Tibial artery (tissue), 4 donors: ENCODE data around the gene MAML2.

Experiments used
- DNase-seq, 2 donors: peaks; one replicate each; pipeline ENCODE4 v3.0.0-alpha.2; 2019
- H3K27ac ChIP-seq, 2 donors: fragments of 200-600 bp; sonication (generic) in 1 of 2; 1 replicate in 1 of 2; 2 replicates in 1 of 2; pipeline ENCODE4 v1.5.1; 2018 to 2019; ENCODE audit warnings: mild to moderate bottlenecking in 1 of 2
- H3K27me3 ChIP-seq, 2 donors: fragments of 200-600 bp; sonication (generic) in 1 of 2; one replicate each; pipeline versions ENCODE4 v1.5.1 to v1.6.0; 2016 to 2019
- H3K36me3 ChIP-seq, 3 donors: fragments of 200-600 bp; sonication (generic) in 2 of 3; one replicate each; pipeline ENCODE4 v1.5.1; 2016 to 2019; ENCODE audit warnings: mild to moderate bottlenecking in 2 of 3
- H3K4me1 ChIP-seq, 4 donors: fragments of 200-600 bp; sonication (generic) in 2 of 4; 1 replicate in 3 of 4; 2 replicates in 1 of 4; pipeline ENCODE4 v1.5.1; 2016 to 2019
- H3K4me3 ChIP-seq, 2 donors: fragments of 200-600 bp; sonication (generic) in 1 of 2; 1 replicate in 1 of 2; 2 replicates in 1 of 2; pipeline ENCODE4 v1.5.1; 2018 to 2019; ENCODE audit warnings: mild to moderate bottlenecking in 2 of 2
- H3K9me3 ChIP-seq, 3 donors: fragments of 200-600 bp; sonication (generic) in 1 of 3; one replicate each; pipeline ENCODE4 v1.5.1; 2016 to 2019
- intact Hi-C: fragments of 100-400 bp; cut with DNase I; formaldehyde crosslinking; loops from one replicate; pipeline ENCODE4 v1.15.0; 2023; ENCODE audit warnings: low total_unique reads
- TF ChIP-seq, protein P1 (sequence below), 2 experiments: fragments of 200-600 bp in 1 of 2; fragments of 450-650 bp in 1 of 2; IDR thresholded peaks; one replicate each; pipeline ENCODE4 v1.5.1; 2017 to 2019; ENCODE audit warnings: antibody characterized with exemption in 2 of 2, mild to moderate bottlenecking in 1 of 2, moderate library complexity in 1 of 2

MAML2 gene

DNA sequence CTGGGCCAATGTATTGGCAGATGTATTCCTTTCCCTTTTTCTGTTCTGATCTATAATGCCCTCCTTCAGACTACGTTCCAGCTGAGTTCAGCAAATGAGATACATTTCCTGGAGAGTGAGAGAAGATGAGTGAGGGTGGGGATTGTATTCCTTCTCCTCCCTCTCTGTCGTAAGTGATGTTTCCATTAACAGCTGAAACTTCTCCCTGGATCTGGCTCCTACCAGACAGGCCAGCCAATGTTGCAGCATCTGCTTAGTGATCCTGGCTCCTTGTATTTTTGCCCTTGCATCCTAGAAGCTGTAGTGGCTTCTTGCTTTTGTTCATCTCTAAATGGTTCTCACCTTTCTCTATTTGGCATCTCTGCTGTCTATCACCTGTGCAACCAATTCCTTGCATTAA is 370.9 kb downstream of the MAML2 start:
- Histone ChIP-seq H3K36me3 (no peaks in the 10 kb centered on the region), H3K4me3 (no peak overlapping the region), H3K9me3 (no peaks in the 10 kb centered on the region), H3K27ac (no peak overlapping the region), H3K4me1 (no peaks in the 10 kb centered on the region), H3K27me3 (no peaks in the 10 kb centered on the region)
- no peak for DNase-seq
- TF ChIP-seq, protein P1, sequence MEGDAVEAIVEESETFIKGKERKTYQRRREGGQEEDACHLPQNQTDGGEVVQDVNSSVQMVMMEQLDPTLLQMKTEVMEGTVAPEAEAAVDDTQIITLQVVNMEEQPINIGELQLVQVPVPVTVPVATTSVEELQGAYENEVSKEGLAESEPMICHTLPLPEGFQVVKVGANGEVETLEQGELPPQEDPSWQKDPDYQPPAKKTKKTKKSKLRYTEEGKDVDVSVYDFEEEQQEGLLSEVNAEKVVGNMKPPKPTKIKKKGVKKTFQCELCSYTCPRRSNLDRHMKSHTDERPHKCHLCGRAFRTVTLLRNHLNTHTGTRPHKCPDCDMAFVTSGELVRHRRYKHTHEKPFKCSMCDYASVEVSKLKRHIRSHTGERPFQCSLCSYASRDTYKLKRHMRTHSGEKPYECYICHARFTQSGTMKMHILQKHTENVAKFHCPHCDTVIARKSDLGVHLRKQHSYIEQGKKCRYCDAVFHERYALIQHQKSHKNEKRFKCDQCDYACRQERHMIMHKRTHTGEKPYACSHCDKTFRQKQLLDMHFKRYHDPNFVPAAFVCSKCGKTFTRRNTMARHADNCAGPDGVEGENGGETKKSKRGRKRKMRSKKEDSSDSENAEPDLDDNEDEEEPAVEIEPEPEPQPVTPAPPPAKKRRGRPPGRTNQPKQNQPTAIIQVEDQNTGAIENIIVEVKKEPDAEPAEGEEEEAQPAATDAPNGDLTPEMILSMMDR (IDR thresholded peaks at IDR 0.05), result no peak
- intact Hi-C loops, result no loop called here

DNA sequence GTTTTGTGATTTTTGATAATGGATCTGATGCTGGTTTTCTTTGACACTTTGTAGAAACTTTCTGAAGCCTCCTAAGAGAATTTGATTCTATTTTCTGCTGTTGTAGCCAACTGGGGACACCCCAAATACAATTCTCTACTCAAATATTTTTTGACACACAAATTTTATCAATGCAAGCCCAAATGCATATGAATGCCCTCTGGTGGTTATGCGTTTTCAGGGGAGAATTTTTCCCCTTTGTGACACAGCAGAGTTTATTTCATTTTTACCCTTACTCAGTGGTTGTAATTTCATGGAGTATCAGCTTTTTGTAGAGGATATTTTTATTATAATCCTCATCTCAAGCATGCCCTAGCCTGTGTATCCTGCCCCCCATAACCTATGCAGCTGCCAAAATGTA is 374.4 kb downstream of the MAML2 start:
- no peak overlapping the region for H3K27ac ChIP-seq
- H3K4me1 ChIP-seq, result no peaks in the 10 kb centered on the region
- no peak overlapping the region for H3K4me3 ChIP-seq
- H3K27me3 ChIP-seq, result no peaks in the 10 kb centered on the region
- H3K9me3 ChIP-seq, result no peaks in the 10 kb centered on the region
- H3K36me3 ChIP-seq, result no peaks in the 10 kb centered on the region
- intact Hi-C loops, result no loop called here
- no peak for DNase-seq
- TF ChIP-seq, protein P1 (IDR thresholded peaks at IDR 0.05), result no peak

DNA sequence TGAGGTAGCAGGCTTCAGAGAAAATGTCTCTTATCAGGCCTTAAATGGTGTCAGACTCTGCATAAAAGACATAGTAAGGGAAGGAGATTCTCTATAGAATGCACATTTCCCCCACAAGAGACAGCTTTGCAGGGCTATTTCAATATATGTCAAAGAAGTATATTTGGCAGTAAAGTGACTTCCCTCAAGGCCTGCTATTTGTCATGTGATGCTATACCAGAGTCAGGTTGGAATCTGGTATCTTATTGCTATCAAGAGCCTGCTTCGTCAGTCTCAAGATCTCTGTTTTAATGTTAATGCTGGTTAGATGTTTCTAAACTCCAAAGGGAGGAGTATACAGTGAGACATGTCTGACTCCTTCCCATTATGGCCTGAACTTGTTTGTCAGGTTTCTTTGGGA is 378.7 kb downstream of the MAML2 start:
- H3K27ac ChIP-seq, result no peak overlapping the region
- H3K27me3 ChIP-seq, result no peaks in the 10 kb centered on the region
- DNase-seq, result no peak
- intact Hi-C loops, result no loop called here
- H3K4me3 ChIP-seq, result no peak overlapping the region
- no peaks in the 10 kb centered on the region for H3K36me3 ChIP-seq
- no peaks in the 10 kb centered on the region for H3K4me1 ChIP-seq
- H3K9me3 ChIP-seq, result no peaks in the 10 kb centered on the region
- TF ChIP-seq, protein P1 (IDR thresholded peaks at IDR 0.05), result no peak

DNA sequence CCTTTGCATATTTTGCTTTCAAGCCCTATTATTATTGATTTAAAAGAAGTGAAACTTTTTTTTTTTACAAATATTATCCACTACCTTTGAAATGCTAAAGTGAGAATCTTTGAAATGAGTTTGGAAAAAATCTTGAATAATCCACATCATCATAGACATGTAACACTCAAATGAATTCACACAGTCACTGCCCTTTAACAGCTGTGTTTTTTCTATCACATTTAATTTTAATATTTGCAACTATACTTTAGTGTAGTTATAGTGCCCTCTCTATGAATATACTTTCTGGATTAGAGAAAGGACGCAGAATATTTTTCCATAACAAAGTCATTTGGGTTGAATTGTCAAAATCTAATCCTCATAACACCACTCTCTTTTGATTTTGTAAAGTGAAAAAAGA is 381.2 kb downstream of the MAML2 start:
- Histone ChIP-seq H3K4me1 (no peaks in the 10 kb centered on the region), H3K4me3 (no peak overlapping the region), H3K27me3 (no peaks in the 10 kb centered on the region), H3K27ac (no peak overlapping the region), H3K9me3 (no peaks in the 10 kb centered on the region), H3K36me3 (no peaks in the 10 kb centered on the region)
- DNase-seq, result no peak
- TF ChIP-seq, protein P1 (IDR thresholded peaks at IDR 0.05), result no peak
- intact Hi-C loops, result no loop called here

DNA sequence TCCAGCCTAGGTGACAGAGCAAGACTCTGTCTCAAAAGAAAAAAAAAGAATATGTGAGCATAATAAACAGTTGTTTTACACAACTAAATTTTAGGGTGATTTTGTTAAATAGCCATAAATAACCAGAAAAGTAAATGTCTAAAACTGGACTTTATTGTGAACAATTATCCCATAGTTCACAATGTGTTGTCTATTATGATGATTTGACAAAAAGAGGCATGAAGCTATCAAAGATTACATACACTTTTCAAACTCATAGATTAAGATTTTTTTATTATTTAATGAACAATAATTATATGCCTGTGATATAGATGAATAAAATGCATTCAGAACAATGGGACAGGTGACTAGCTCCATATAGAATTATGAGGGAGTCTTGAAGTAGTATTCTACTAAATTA is 392.1 kb downstream of the MAML2 start:
- H3K9me3 ChIP-seq, result no peaks in the 10 kb centered on the region
- DNase-seq, result no peak
- no peak overlapping the region for H3K27ac ChIP-seq
- intact Hi-C loops, result no loop called here
- no peaks in the 10 kb centered on the region for H3K4me1 ChIP-seq
- H3K36me3 ChIP-seq, result no peaks in the 10 kb centered on the region
- H3K4me3 ChIP-seq, result no peak overlapping the region
- no peaks in the 10 kb centered on the region for H3K27me3 ChIP-seq
- TF ChIP-seq, protein P1 (IDR thresholded peaks at IDR 0.05), result no peak

DNA sequence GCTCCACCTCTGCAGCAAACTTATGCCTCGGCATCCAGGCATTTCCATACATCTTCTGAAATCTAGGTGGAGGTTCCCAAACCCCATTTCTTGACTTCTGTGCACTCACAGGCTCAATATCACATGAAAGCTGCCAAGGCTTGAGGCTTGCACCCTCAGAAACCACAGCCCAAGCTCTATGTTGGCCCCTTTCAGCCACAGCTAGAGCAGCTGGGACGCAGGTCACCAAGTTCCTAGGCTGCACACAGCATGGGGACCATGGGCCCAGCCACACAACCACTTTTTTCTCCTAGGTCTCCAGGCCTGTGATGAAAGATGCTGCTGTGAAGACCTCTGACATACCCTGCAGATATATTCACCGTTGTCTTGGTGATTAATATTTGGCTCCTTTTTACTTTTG is 394.4 kb downstream of the MAML2 start:
- Histone ChIP-seq H3K4me1 (no peaks in the 10 kb centered on the region), H3K27me3 (no peaks in the 10 kb centered on the region), H3K4me3 (no peak overlapping the region), H3K36me3 (no peaks in the 10 kb centered on the region), H3K9me3 (no peaks in the 10 kb centered on the region), H3K27ac (no peak overlapping the region)
- TF ChIP-seq, protein P1 (IDR thresholded peaks at IDR 0.05), result no peak
- intact Hi-C loops, result no loop called here
- no peak for DNase-seq
